K562 (cell line): ENCODE data around the gene CCDC178. TPM values are rescaled to one million over a fixed set of nuclear protein-coding genes. Genes with fewer than 3 reads are reported as not detected.

Experiments
- ATAC-seq: fragments of 200-7000 bp; cut with Tn5 transposase; 3 replicates; pipeline ENCODE4 v1.9.1; 2020; ENCODE audit warnings: moderate library complexity
- BruUV-seq: library from RNA; stranded (reverse); fragments of 400-500 nt; replicated peaks from 2 replicates; lab custom pipeline; 2021; lab: Mats Ljungman, UMichigan
- CTCF ChIA-PET: fragments of 300-600 bp; formaldehyde crosslinking; extraction: SDS; loops from one replicate; lab custom pipeline; 2021; ENCODE audit warnings: low intra/inter-chr PET ratio; lab: Yijun Ruan, JAX
- POLR2A ChIA-PET: fragments of 300-600, 350-650 bp; sonication (Branson Sonifier 250); formaldehyde crosslinking; extraction: SDS; loops from one replicate; lab custom pipeline; 2021; ENCODE audit warnings: antibody characterized with exemption, inconsistent platforms; lab: Yijun Ruan, JAX
- DNase-seq, 4 experiments: peaks; one replicate each; pipeline versions ENCODE4 v3.0.0 to v3.0.0-alpha.2; 2011 to 2018; ENCODE audit warnings: low spot score in 3 of 4, mixed read lengths in 3 of 4; ENCODE audit errors: extremely low read depth in 1 of 4
- FAIRE-seq: peaks from 2 replicates; lab custom pipeline; 2011; peaks lifted over from hg19 to GRCh38; lab: Jason Lieb, UNC
- H2AFZ ChIP-seq: 2 replicates; pipeline ENCODE4 v1.6.0; 2011; ENCODE audit warnings: low read depth, low read length, control low read depth, inconsistent platforms
- H3K27ac ChIP-seq: fragments of 200-600 bp; 3 replicates; pipeline ENCODE4 v1.8.0; 2011; ENCODE audit warnings: low read depth, mild to moderate bottlenecking, control low read depth, inconsistent platforms, low read length, moderate library complexity, mixed read lengths; ENCODE audit errors: extremely low read depth
- H3K27me3 ChIP-seq, 2 experiments: fragments of 300-600 bp in 1 of 2; 2 replicates in 1 of 2; 3 replicates in 1 of 2; pipeline versions ENCODE4 v1.6.0 to v1.8.0; 2011; ENCODE audit warnings: inconsistent platforms in 2 of 2, low read length in 2 of 2, mild to moderate bottlenecking in 1 of 2, mixed read lengths in 1 of 2, moderate library complexity in 1 of 2; ENCODE audit not compliant: control insufficient read depth in 2 of 2, insufficient read depth in 2 of 2
- H3K36me3 ChIP-seq: fragments of 300-600 bp; 3 replicates; pipeline ENCODE4 v1.8.0; 2011; ENCODE audit warnings: mild to moderate bottlenecking, low read length, inconsistent platforms; ENCODE audit not compliant: control insufficient read depth, insufficient read depth
- H3K4me1 ChIP-seq, 2 experiments: fragments of 200-600 bp in 1 of 2; replicated peaks in 1 of 2; 2 replicates in 1 of 2; 3 replicates in 1 of 2; pipeline versions ENCODE4 v1.5.1 to v1.8.0; 2011; ENCODE audit warnings: inconsistent platforms in 2 of 2, low read length in 2 of 2, mild to moderate bottlenecking in 1 of 2, mixed read lengths in 1 of 2, moderate library complexity in 1 of 2; ENCODE audit not compliant: control insufficient read depth in 2 of 2, insufficient read depth in 2 of 2
- H3K4me2 ChIP-seq: 2 replicates; pipeline ENCODE4 v1.6.1; 2011; ENCODE audit warnings: low read length, control low read depth, inconsistent platforms, mixed read lengths; ENCODE audit not compliant: insufficient read depth
- H3K4me3 ChIP-seq: fragments of 200-600 bp; sonication (generic), shearing (Covaris generic); 2 replicates; pipeline ENCODE4 v1.5.1; 2016; ENCODE audit warnings: control low read depth, inconsistent platforms
- H3K79me2 ChIP-seq: fragments of 200-600 bp; 3 replicates; pipeline ENCODE4 v1.8.0; 2011; ENCODE audit warnings: low read length, inconsistent platforms; ENCODE audit not compliant: control insufficient read depth, insufficient read depth
- H3K9ac ChIP-seq, 2 experiments: 2 replicates each; pipeline versions ENCODE4 v1.6.0 to v1.6.1; 2011; ENCODE audit warnings: low read depth in 2 of 2, low read length in 2 of 2, control low read depth in 1 of 2, inconsistent platforms in 1 of 2, mild to moderate bottlenecking in 1 of 2, mixed read lengths in 1 of 2; ENCODE audit not compliant: insufficient read depth in 1 of 2
- H3K9me1 ChIP-seq: one replicate; pipeline ENCODE4 v1.6.0; 2011; ENCODE audit warnings: inconsistent platforms, mild to moderate bottlenecking, low read length, moderate library complexity; ENCODE audit not compliant: control insufficient read depth, insufficient read depth
- H3K9me3 ChIP-seq: replicated peaks from 2 replicates; pipeline ENCODE4 v1.5.1; 2011; ENCODE audit warnings: low read depth, low read length, inconsistent platforms; ENCODE audit not compliant: control insufficient read depth, insufficient read depth
- H4K20me1 ChIP-seq: replicated peaks from 2 replicates; pipeline ENCODE4 v1.6.1; 2011; ENCODE audit warnings: low read length, inconsistent platforms, mixed read lengths; ENCODE audit not compliant: control insufficient read depth, insufficient read depth
- BCOR ChIP-seq: fragments of 450-650 bp; IDR thresholded peaks from 2 replicates; pipeline ENCODE4 v1.6.1; 2016
- DMBX1 ChIP-seq: fragments of 250-450 bp; sonication (Bioruptor Pico); IDR thresholded peaks from 2 replicates; pipeline ENCODE4 v1.8.0; 2022; ENCODE audit warnings: inconsistent platforms, mild to moderate bottlenecking, moderate library complexity, borderline replicate concordance
- DPF2 ChIP-seq: fragments of 450-650 bp; IDR thresholded peaks from 2 replicates; pipeline ENCODE4 v1.6.1; 2016
- EP300 ChIP-seq: IDR thresholded peaks from 2 replicates; pipeline ENCODE4 v1.6.1; 2012; ENCODE audit warnings: low read length, improper control_type of control experiment
- EWSR1 ChIP-seq: fragments of 450-650 bp; IDR thresholded peaks from 2 replicates; pipeline ENCODE4 v1.6.1; 2018; ENCODE audit warnings: borderline replicate concordance, mild to moderate bottlenecking, low read depth, moderate library complexity; ENCODE audit not compliant: partially characterized antibody
- FOXM1 ChIP-seq, 2 experiments: fragments of 450-650 bp in 1 of 2; sonication (generic) in 1 of 2; formaldehyde crosslinking in 1 of 2; IDR thresholded peaks; 2 replicates each; pipeline versions ENCODE4 v1.6.1 to v1.9.0; 2017 to 2022; ENCODE audit warnings: low read depth in 2 of 2, mild to moderate bottlenecking in 2 of 2, missing genetic modification reagents in 1 of 2, moderate library complexity in 1 of 2
- KAT7 ChIP-seq: sonication (generic); formaldehyde crosslinking; IDR thresholded peaks from 2 replicates; pipeline ENCODE4 v1.8.0; 2022; ENCODE audit warnings: missing genetic modification reagents, mild to moderate bottlenecking, borderline replicate concordance
- MAFK ChIP-seq: IDR thresholded peaks from 2 replicates; pipeline ENCODE4 v1.6.1; 2011; ENCODE audit warnings: low read length, improper control_type of control experiment
- MTA3 ChIP-seq: fragments of 450-650 bp; formaldehyde crosslinking; IDR thresholded peaks from 2 replicates; pipeline ENCODE4 v1.6.1; 2017; ENCODE audit warnings: mild to moderate bottlenecking, borderline replicate concordance
- NFIC ChIP-seq: fragments of 450-650 bp; IDR thresholded peaks from 2 replicates; pipeline ENCODE4 v1.6.1; 2017; ENCODE audit warnings: mild to moderate bottlenecking, inconsistent platforms
- TAF7 ChIP-seq: fragments of 450-650 bp; IDR thresholded peaks from 2 replicates; pipeline ENCODE4 v1.6.1; 2016; ENCODE audit warnings: missing genetic modification characterization, missing compliant biosample characterization
- ZFPM2 ChIP-seq: fragments of 250-450 bp; sonication (Bioruptor Pico); IDR thresholded peaks from 2 replicates; pipeline ENCODE4 v1.5.1; 2022; ENCODE audit warnings: mild to moderate bottlenecking
- ZNF347 ChIP-seq: fragments of 450-650 bp; formaldehyde crosslinking; IDR thresholded peaks from 2 replicates; pipeline ENCODE4 v1.4.0; 2020; ENCODE audit warnings: low read depth, mild to moderate bottlenecking, moderate library complexity
- WGBS: fragments of 100-300 bp; shearing (Covaris generic); methylation state at CpG from one replicate; pipeline ENCODE4 v1.1.6; 2016; ENCODE audit warnings: low coverage, mixed read lengths; ENCODE audit not compliant: insufficient coverage; ENCODE audit errors: missing lambda C conversion rate; 5-methylcytosine and 5-hydroxymethylcytosine counted together
- in situ Hi-C: fragments of 300-500 bp; cut with MboI; formaldehyde crosslinking; loops from 4 replicates; pipeline ENCODE4 v1.15.0; 2018; ENCODE audit warnings: inconsistent platforms, mixed read lengths
- intact Hi-C: fragments of 100-400 bp; cut with micrococcal nuclease; formaldehyde crosslinking; loops from 2 replicates; pipeline ENCODE4 v1.14.2; 2022
- polyA plus RNA-seq, 8 experiments: library from polyadenylated mRNA; depleted of rRNA in 4 of 8; stranded (reverse) in 5 of 8; unstranded in 3 of 8; fragments of >200 nt; fragmentation: Nextera tagmentation in 2 of 8; fragmentation: Illumina TruSeq in 1 of 8; extraction: Ambion mirVana in 2 of 8; extraction: Trizol in 1 of 8; gene quantifications; 2 replicates each; pipeline versions ENCODE4 v1.2.1 to v1.2.3, GENCODE V29; 2011 to 2014; ENCODE audit warnings: inconsistent platforms in 1 of 8, missing spikeins in 1 of 8
- total RNA-seq, 7 experiments: library from RNA; depleted of rRNA in 6 of 7; stranded (reverse); fragments of >200 nt in 6 of 7; fragmentation: Illumina TruSeq in 2 of 7; extraction: Trizol in 2 of 7; gene quantifications; 2 replicates each; pipeline versions ENCODE4 v1.2.1 to v1.2.3, GENCODE V29; 2011 to 2021; ENCODE audit warnings: low replicate concordance in 1 of 7
- TF ChIP-seq, protein P1 (sequence below): fragments of 450-650 bp; IDR thresholded peaks from one replicate; pipeline ENCODE4 v1.6.1; 2018; ENCODE audit warnings: mild to moderate bottlenecking, moderate library complexity; ENCODE audit not compliant: partially characterized antibody
- TF ChIP-seq, protein P2 (sequence below): IDR thresholded peaks from 3 replicates; pipeline ENCODE4 v1.6.1; 2011; ENCODE audit warnings: borderline replicate concordance, mild to moderate bottlenecking; ENCODE audit not compliant: insufficient read length, insufficient read depth
- TF ChIP-seq, protein P3 (sequence below): fragments of 450-650 bp; IDR thresholded peaks from 2 replicates; pipeline ENCODE4 v1.6.1; 2016; ENCODE audit warnings: missing biosample characterization, missing genetic modification characterization
- TF ChIP-seq, protein P4 (sequence below): fragments of 250-450 bp; sonication (Bioruptor Pico); IDR thresholded peaks from 2 replicates; pipeline ENCODE4 v1.5.0; 2020; ENCODE audit warnings: mild to moderate bottlenecking

Gene CCDC178
- total and polyA plus RNA-seq, 9 of the 15 experiments (the other 6 are each of a cell fraction or from before 2014, with no cell fraction given), result 0.12 to 0.47 (median 0.15) TPM; not detected in 6

DNA sequence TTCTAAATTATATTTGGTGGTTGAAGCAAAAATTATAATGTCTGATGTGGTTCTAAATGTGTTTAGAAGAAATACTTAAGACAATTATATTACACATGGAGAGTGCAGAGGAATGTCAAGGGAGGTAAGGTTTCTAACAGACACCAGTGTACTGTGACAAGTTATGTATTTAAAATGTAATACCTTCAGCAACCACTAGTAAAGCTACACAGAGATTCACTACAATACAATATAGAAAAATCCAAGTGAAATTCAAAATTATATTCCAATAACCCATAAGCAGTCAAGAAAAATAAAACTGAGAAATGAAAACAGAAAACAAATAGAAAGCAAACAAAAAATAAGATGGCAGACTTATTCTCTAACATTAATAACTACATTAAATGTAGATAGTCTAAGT is 418.2 kb downstream of the CCDC178 start (continued):
- TF ChIP-seq, protein P1, sequence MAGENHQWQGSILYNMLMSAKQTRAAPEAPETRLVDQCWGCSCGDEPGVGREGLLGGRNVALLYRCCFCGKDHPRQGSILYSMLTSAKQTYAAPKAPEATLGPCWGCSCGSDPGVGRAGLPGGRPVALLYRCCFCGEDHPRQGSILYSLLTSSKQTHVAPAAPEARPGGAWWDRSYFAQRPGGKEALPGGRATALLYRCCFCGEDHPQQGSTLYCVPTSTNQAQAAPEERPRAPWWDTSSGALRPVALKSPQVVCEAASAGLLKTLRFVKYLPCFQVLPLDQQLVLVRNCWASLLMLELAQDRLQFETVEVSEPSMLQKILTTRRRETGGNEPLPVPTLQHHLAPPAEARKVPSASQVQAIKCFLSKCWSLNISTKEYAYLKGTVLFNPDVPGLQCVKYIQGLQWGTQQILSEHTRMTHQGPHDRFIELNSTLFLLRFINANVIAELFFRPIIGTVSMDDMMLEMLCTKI, result no peak
- TF ChIP-seq DPF2, result no peak
- no peak for TF ChIP-seq DMBX1 (CRISPR knock-in tag)
- no peak for TF ChIP-seq BCOR
- TF ChIP-seq, protein P2, sequence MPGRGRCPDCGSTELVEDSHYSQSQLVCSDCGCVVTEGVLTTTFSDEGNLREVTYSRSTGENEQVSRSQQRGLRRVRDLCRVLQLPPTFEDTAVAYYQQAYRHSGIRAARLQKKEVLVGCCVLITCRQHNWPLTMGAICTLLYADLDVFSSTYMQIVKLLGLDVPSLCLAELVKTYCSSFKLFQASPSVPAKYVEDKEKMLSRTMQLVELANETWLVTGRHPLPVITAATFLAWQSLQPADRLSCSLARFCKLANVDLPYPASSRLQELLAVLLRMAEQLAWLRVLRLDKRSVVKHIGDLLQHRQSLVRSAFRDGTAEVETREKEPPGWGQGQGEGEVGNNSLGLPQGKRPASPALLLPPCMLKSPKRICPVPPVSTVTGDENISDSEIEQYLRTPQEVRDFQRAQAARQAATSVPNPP, result no peak
- no peak for TF ChIP-seq MAFK
- TF ChIP-seq EWSR1, result no peak
- TF ChIP-seq, all 486 proteins: peak for 0

DNA sequence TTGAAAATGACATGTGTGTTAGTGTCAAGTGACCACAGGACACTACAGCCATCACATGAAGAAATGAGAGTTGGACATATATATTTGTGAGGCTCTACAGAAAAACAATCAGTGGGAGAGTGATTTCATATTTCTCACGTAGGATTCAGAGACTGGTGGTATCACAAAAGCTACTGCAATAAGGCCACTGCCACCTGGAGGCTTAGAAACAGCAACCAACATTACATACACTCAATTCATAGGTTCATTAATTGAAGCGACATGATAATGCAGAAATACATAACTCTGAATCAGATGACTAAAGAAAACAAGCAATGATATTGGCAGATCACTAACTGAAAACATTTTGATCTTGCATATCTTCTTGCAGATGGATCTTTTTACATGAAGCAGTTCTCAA is 419.6 kb downstream of the CCDC178 start:
- H4K20me1 ChIP-seq, result no peaks in the 10 kb centered on the region
- intact Hi-C loops (no loop called here), in situ Hi-C loops (no loop called here)
- H3K79me2 ChIP-seq, result no peaks in the 10 kb centered on the region
- H3K36me3 ChIP-seq, result no peaks in the 10 kb centered on the region
- no peak overlapping the region for H3K27ac ChIP-seq
- BruUV-seq, result no TSS peak
- H3K9me1 ChIP-seq, result no peaks in the 10 kb centered on the region
- H3K4me2 ChIP-seq, result no peak overlapping the region
- WGBS, result 0% methylated on average over 2 of the region's 2 CpGs
- ATAC-seq (no peak), FAIRE-seq (no peak), DNase-seq (no peak)
- H3K4me1 ChIP-seq, result no peaks in the 10 kb centered on the region
- no peaks in the 10 kb centered on the region for H3K27me3 ChIP-seq
- no peaks in the 10 kb centered on the region for H3K9me3 ChIP-seq
- POLR2A ChIA-PET, result interaction anchor here (0.7 kb wide), 1 partner anchor 872 kb away, joined by 3 read pairs; no protein-coding TSS in a partner anchor
- H2AFZ ChIP-seq, result no peak overlapping the region
- no peak overlapping the region for H3K4me3 ChIP-seq
- no peak overlapping the region for H3K9ac ChIP-seq
- CTCF ChIA-PET, result no interaction called here
- TF ChIP-seq EP300 (no peak), KAT7 (CRISPR knock-in tag) (no peak), FOXM1 (IDR thresholded peaks at IDR 0.05; ENCODE audit: low read depth) (no peak), FOXM1 (CRISPR knock-in tag; IDR thresholded peaks at IDR 0.05; ENCODE audit: low read depth) (no peak), NFIC (no peak), MTA3 (no peak), TAF7 (tag) (no peak), ZFPM2 (CRISPR knock-in tag) (no peak), ZNF347 (no peak)
- TF ChIP-seq, protein P3, sequence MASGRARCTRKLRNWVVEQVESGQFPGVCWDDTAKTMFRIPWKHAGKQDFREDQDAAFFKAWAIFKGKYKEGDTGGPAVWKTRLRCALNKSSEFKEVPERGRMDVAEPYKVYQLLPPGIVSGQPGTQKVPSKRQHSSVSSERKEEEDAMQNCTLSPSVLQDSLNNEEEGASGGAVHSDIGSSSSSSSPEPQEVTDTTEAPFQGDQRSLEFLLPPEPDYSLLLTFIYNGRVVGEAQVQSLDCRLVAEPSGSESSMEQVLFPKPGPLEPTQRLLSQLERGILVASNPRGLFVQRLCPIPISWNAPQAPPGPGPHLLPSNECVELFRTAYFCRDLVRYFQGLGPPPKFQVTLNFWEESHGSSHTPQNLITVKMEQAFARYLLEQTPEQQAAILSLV (tag), result no peak
- TF ChIP-seq, protein P4, sequence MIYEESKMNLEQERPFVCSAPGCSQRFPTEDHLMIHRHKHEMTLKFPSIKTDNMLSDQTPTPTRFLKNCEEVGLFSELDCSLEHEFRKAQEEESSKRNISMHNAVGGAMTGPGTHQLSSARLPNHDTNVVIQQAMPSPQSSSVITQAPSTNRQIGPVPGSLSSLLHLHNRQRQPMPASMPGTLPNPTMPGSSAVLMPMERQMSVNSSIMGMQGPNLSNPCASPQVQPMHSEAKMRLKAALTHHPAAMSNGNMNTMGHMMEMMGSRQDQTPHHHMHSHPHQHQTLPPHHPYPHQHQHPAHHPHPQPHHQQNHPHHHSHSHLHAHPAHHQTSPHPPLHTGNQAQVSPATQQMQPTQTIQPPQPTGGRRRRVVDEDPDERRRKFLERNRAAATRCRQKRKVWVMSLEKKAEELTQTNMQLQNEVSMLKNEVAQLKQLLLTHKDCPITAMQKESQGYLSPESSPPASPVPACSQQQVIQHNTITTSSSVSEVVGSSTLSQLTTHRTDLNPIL (CRISPR knock-in tag), result no peak
